HCT116 (cell line): Measurements from ENCODE around the gene HSDL2. TPM values are rescaled to one million over a fixed set of nuclear protein-coding genes. Genes with fewer than 3 reads are reported as not detected.
A peak's percentile ranks its signal among the peaks of the same experiment; 100 is the strongest.

ENCODE experiments used
- ATAC-seq: fragments of 200-7000 bp; cut with Tn5 transposase; 2 replicates; pipeline ENCODE4 v1.9.1; 2020; ENCODE audit warnings: mild to moderate bottlenecking, moderate library complexity
- BruUV-seq: library from RNA; stranded (reverse); fragments of 400-500 nt; replicated peaks from 2 replicates; lab custom pipeline; 2021; lab: Mats Ljungman, UMichigan
- CTCF ChIA-PET: fragments of 300-600 bp; sonication (Branson Sonifier 250); formaldehyde crosslinking; loops from one replicate; lab custom pipeline; 2021; ENCODE audit warnings: antibody characterized with exemption; lab: Charles Lee
- POLR2A ChIA-PET: fragments of 300-600, 350-600 bp; sonication (Branson Sonifier 250); formaldehyde crosslinking; loops from one replicate; lab custom pipeline; 2021; ENCODE audit warnings: antibody characterized with exemption; lab: Charles Lee
- RAD21 ChIA-PET, 2 experiments: fragments of 300-600 bp; sonication (Branson Sonifier 250); formaldehyde crosslinking; loops; one replicate each; lab custom pipeline; 2023; ENCODE audit warnings: low total read pairs in 2 of 2; ENCODE audit not compliant: uncharacterized antibody in 2 of 2, unreplicated experiment in 2 of 2, low non-redundant PET in 1 of 2; lab: Charles Lee
- DNase-seq: peaks from one replicate; pipeline ENCODE4 v3.0.0-alpha.2; 2010; ENCODE audit warnings: low read depth, low spot score
- H2AFZ ChIP-seq: fragments of 200-600 bp; shearing (Covaris generic), sonication (generic); 2 replicates; pipeline ENCODE4 v1.6.1; 2017; ENCODE audit warnings: low read depth, mixed run types, mixed read lengths, antibody characterized with exemption, low read length; ENCODE audit not compliant: poor library complexity, severe bottlenecking
- H3K27ac ChIP-seq: 2 replicates; pipeline ENCODE4 v1.5.1; 2012; ENCODE audit warnings: low read depth, low read length
- H3K27me3 ChIP-seq: fragments of 200-600 bp; sonication (generic); 2 replicates; pipeline ENCODE4 v1.6.1; 2016; ENCODE audit warnings: mixed run types, low read length, mixed read lengths; ENCODE audit not compliant: insufficient read depth
- H3K36me3 ChIP-seq, 2 experiments: fragments of 200-500 bp in 1 of 2; fragments of 200-600 bp in 1 of 2; sonication (Bioruptor generic) in 1 of 2; sonication (generic) in 1 of 2; 2 replicates each; pipeline versions ENCODE4 v1.5.1 to v1.6.1; 2014 to 2016; ENCODE audit warnings: low read length in 2 of 2, inconsistent platforms in 1 of 2, mixed read lengths in 1 of 2, mixed run types in 1 of 2; ENCODE audit not compliant: insufficient read depth in 2 of 2, control insufficient read depth in 1 of 2
- H3K4me1 ChIP-seq, 2 experiments: fragments of 200-600 bp in 1 of 2; sonication (generic) in 1 of 2; 2 replicates each; pipeline versions ENCODE4 v1.5.1 to v1.6.1; 2012 to 2017; ENCODE audit warnings: low read length in 2 of 2, inconsistent platforms in 1 of 2, mild to moderate bottlenecking in 1 of 2, mixed read lengths in 1 of 2, mixed run types in 1 of 2, moderate library complexity in 1 of 2; ENCODE audit not compliant: insufficient read depth in 2 of 2, control insufficient read depth in 1 of 2
- H3K4me2 ChIP-seq: fragments of 200-600 bp; sonication (generic); 2 replicates; pipeline ENCODE4 v1.6.1; 2017; ENCODE audit warnings: mixed run types, low read length, mixed read lengths
- H3K4me3 ChIP-seq, 2 experiments: fragments of 200-600 bp in 1 of 2; sonication (generic) in 1 of 2; replicated peaks in 1 of 2; 2 replicates each; pipeline ENCODE4 v1.5.1; 2011 to 2016; ENCODE audit warnings: low read length in 2 of 2, control low read depth in 1 of 2, low read depth in 1 of 2, mild to moderate bottlenecking in 1 of 2, mixed read lengths in 1 of 2, mixed run types in 1 of 2
- H3K79me2 ChIP-seq: fragments of 200-600 bp; sonication (generic); 2 replicates; pipeline ENCODE4 v1.6.1; 2017; ENCODE audit warnings: mild to moderate bottlenecking, mixed run types, low read length, moderate library complexity, mixed read lengths; ENCODE audit not compliant: insufficient read depth
- H3K9ac ChIP-seq: fragments of 200-600 bp; sonication (generic); 2 replicates; pipeline ENCODE4 v1.6.1; 2016; ENCODE audit warnings: low read length, mixed read lengths
- H3K9me2 ChIP-seq: fragments of 200-600 bp; sonication (generic), shearing (Covaris generic); 2 replicates; pipeline ENCODE4 v1.6.1; 2017; ENCODE audit warnings: mixed run types, mild to moderate bottlenecking, moderate library complexity; ENCODE audit not compliant: insufficient read depth
- H3K9me3 ChIP-seq, 2 experiments: fragments of 200-500 bp in 1 of 2; fragments of 200-600 bp in 1 of 2; sonication (Bioruptor generic) in 1 of 2; sonication (generic) in 1 of 2; 2 replicates each; pipeline ENCODE4 v1.6.1; 2014 to 2017; ENCODE audit warnings: low read length in 2 of 2, mixed read lengths in 2 of 2, inconsistent platforms in 1 of 2, low read depth in 1 of 2, mild to moderate bottlenecking in 1 of 2, mixed run types in 1 of 2, moderate library complexity in 1 of 2; ENCODE audit not compliant: control insufficient read depth in 1 of 2, insufficient read depth in 1 of 2
- H4K20me1 ChIP-seq: fragments of 200-600 bp; sonication (generic), shearing (Covaris generic); 2 replicates; pipeline ENCODE4 v1.6.1; 2017; ENCODE audit warnings: mixed run types, mild to moderate bottlenecking, moderate library complexity; ENCODE audit not compliant: insufficient read depth
- ATF3 ChIP-seq: IDR thresholded peaks from 2 replicates; pipeline ENCODE4 v1.6.1; 2012
- CEBPB ChIP-seq: IDR thresholded peaks from 2 replicates; pipeline ENCODE4 v1.6.1; 2012; ENCODE audit warnings: low read depth
- EGR1 ChIP-seq: IDR thresholded peaks from 2 replicates; pipeline ENCODE4 v1.6.1; 2012; ENCODE audit warnings: low read depth
- ELF1 ChIP-seq: IDR thresholded peaks from 2 replicates; pipeline ENCODE4 v1.6.1; 2012; ENCODE audit warnings: low read depth, borderline replicate concordance
- EZH2phosphoT487 ChIP-seq: fragments of 200-600 bp; IDR thresholded peaks from 2 replicates; pipeline ENCODE4 v1.6.1; 2018; ENCODE audit warnings: antibody characterized with exemption, borderline replicate concordance
- FOSL1 ChIP-seq: IDR thresholded peaks from 2 replicates; pipeline ENCODE4 v1.6.1; 2012; ENCODE audit warnings: low read depth
- POLR2AphosphoS5 ChIP-seq: IDR thresholded peaks from 2 replicates; pipeline ENCODE4 v1.6.1; 2011; ENCODE audit warnings: mild to moderate bottlenecking, low read depth, low read length, moderate library complexity
- YY1 ChIP-seq: IDR thresholded peaks from 2 replicates; pipeline ENCODE4 v1.6.1; 2011; ENCODE audit warnings: low read length, low read depth, moderate library complexity, mild to moderate bottlenecking; ENCODE audit not compliant: insufficient replicate concordance; ENCODE audit errors: extremely low read depth
- ZNF274 ChIP-seq: fragments of 200-500 bp; sonication (Bioruptor generic); IDR thresholded peaks from 2 replicates; pipeline ENCODE4 v1.6.1; 2014; ENCODE audit warnings: mild to moderate bottlenecking, low read depth, low read length, inconsistent platforms
- intact Hi-C: fragments of 100-400 bp; cut with micrococcal nuclease; formaldehyde crosslinking; loops from 2 replicates; pipeline ENCODE4 v1.10.0; 2022
- total RNA-seq: library from RNA; stranded (reverse); gene quantifications from one replicate; pipeline ENCODE4 v1.2.1, GENCODE V29; 2021; ENCODE audit not compliant: unreplicated experiment

Gene HSDL2
- total RNA-seq, 1 experiment from 2014 or later = 33.9 TPM

- Histone ChIP-seq H3K79me2 (no peaks in the 10 kb centered on the region), H4K20me1 (no peaks in the 10 kb centered on the region), H3K9me3 (no peaks in the 10 kb centered on the region), H3K4me3 (no peak overlapping the region), H3K36me3 (no peaks in the 10 kb centered on the region), H3K9me2 (no peaks in the 10 kb centered on the region), H3K4me1 (peaks cover 5% of the 10 kb centered on the region in 2 experiments; a peak in 3 of 4 replicates), H2AFZ (no peak overlapping the region), H3K9ac (no peak overlapping the region), H3K27ac (no peak overlapping the region), H3K4me2 (no peak overlapping the region), H3K27me3 (no peaks in the 10 kb centered on the region)
- ChIA-PET POLR2A (no interaction called here), CTCF (interaction anchor here (2.3 kb wide), 1 partner anchor 242 kb away, joined by 5 read pairs; no protein-coding TSS in a partner anchor), RAD21 (no interaction called here)
- no peak for ATAC-seq
- no peak for DNase-seq
- no TSS peak for BruUV-seq
- intact Hi-C loops = no loop called here
- no peak for TF ChIP-seq CEBPB
- TF ChIP-seq YY1 = no peak
- TF ChIP-seq, all 23 proteins: peak for 0
Measured at GRCh38 chr9:112355427-112355897, 24.4 kb upstream of the HSDL2 start.

- intact Hi-C loops = loop anchor here (5.0 to 10.0 kb wide), 2 partner anchors 263 to 595 kb away; no protein-coding TSS in a partner anchor
- Histone ChIP-seq H4K20me1 (no peaks in the 10 kb centered on the region), H3K27me3 (no peaks in the 10 kb centered on the region), H3K36me3 (no peaks in the 10 kb centered on the region), H3K4me3 (no peak overlapping the region), H3K9me2 (no peaks in the 10 kb centered on the region), H3K9me3 (no peaks in the 10 kb centered on the region), H3K4me2 (no peak overlapping the region), H3K4me1 (peaks cover 7 to 10% of the 10 kb centered on the region in 2 experiments; a peak in 3 of 4 replicates), H3K9ac (no peak overlapping the region), H2AFZ (peak overlapping the region; percentile 84), H3K27ac (peak overlapping the region; percentile 1; the same call in 1 of the 2 replicates), H3K79me2 (no peaks in the 10 kb centered on the region)
- DNase-seq (no peak), ATAC-seq (no peak)
- ChIA-PET RAD21 (interaction anchor here (0.9 to 3.0 kb wide), 3 partner anchors 247 to 267 kb away, joined by 4 to 10 read pairs (median 7); no protein-coding TSS in a partner anchor), CTCF (interaction anchor here (1.0 to 4.3 kb wide), 6 partner anchors 19 to 267 kb away, joined by 3 to 57 read pairs (median 6); partner anchors contain the start of genes HSDL2 and PTBP3), POLR2A (interaction anchor here (1.0 kb wide), 1 partner anchor 247 kb away, joined by 3 read pairs; no protein-coding TSS in a partner anchor)
- no peak for TF ChIP-seq POLR2AphosphoS5
- TF ChIP-seq ELF1 = no peak
- TF ChIP-seq ATF3 = no peak
- TF ChIP-seq FOSL1 = peak; percentile 7; the same call in 1 of the 2 replicates
- no peak for TF ChIP-seq EZH2phosphoT487
- TF ChIP-seq EGR1 = no peak
- TF ChIP-seq ZNF274 = no peak
- BruUV-seq = no TSS peak
Measured at GRCh38 chr9:112360047-112360804, 19.7 kb upstream of the HSDL2 start.
